Measurements from ENCODE around the gene LMBR1. TPM values are rescaled to one million over a fixed set of nuclear protein-coding genes. Genes with fewer than 3 reads are reported as not detected.
"Not testable (repeated sequence)": the region's sequence is repeated elsewhere in the genome, so short reads cannot be mapped to it uniquely, and the experiment has no call there.

The LMBR1 gene
- total RNA-seq, 1 donor from 2014 or later: 159 TPM

GRCh38 chr7:156638443-156639077 lies 254.4 kb downstream of the LMBR1 start:
- Mint-ChIP-seq H3K27me3 (ENCODE audit: unreplicated experiment) (peaks cover 9% of the 10 kb centered on the region), H3K27ac (ENCODE audit: unreplicated experiment) (no peak overlapping the region), H3K9me3 (ENCODE audit: unreplicated experiment) (no peaks in the 10 kb centered on the region), H3K4me3 (ENCODE audit: unreplicated experiment) (peak overlapping the region; percentile 91), H3K4me1 (ENCODE audit: unreplicated experiment) (peaks cover 14% of the 10 kb centered on the region), H3K36me3 (ENCODE audit: low read depth, unreplicated experiment) (peaks cover 7% of the 10 kb centered on the region)
- no peak for TF ChIP-seq CTCF (IDR thresholded peaks at IDR 0.05; ENCODE audit: unreplicated experiment)
- no peak for DNase-seq (ENCODE audit: low spot score)

- H3K4me1 Mint-ChIP-seq (ENCODE audit: unreplicated experiment): peaks cover 14% of the 10 kb centered on the region
- H3K36me3 Mint-ChIP-seq (ENCODE audit: low read depth, unreplicated experiment); H3K9me3 Mint-ChIP-seq (ENCODE audit: unreplicated experiment); H3K27me3 Mint-ChIP-seq (ENCODE audit: unreplicated experiment); H3K4me3 Mint-ChIP-seq (ENCODE audit: unreplicated experiment); H3K27ac Mint-ChIP-seq (ENCODE audit: unreplicated experiment); DNase-seq (ENCODE audit: low spot score): not testable (repeated sequence)
Observed at GRCh38 chr7:156637093-156637492, 255.9 kb downstream of the LMBR1 start.

GRCh38 chr7:156635529-156636385 lies 257.2 kb downstream of the LMBR1 start:
- Mint-ChIP-seq H3K36me3 (ENCODE audit: low read depth, unreplicated experiment) (peaks cover 7% of the 10 kb centered on the region), H3K9me3 (ENCODE audit: unreplicated experiment) (no peaks in the 10 kb centered on the region), H3K4me3 (ENCODE audit: unreplicated experiment) (no peak overlapping the region), H3K4me1 (ENCODE audit: unreplicated experiment) (peaks cover 14% of the 10 kb centered on the region), H3K27ac (ENCODE audit: unreplicated experiment) (no peak overlapping the region), H3K27me3 (ENCODE audit: unreplicated experiment) (peaks cover 8% of the 10 kb centered on the region)
- TF ChIP-seq CTCF (IDR thresholded peaks at IDR 0.05; ENCODE audit: unreplicated experiment): no peak
- no peak for DNase-seq (ENCODE audit: low spot score)

- TF ChIP-seq CTCF (IDR thresholded peaks at IDR 0.05; ENCODE audit: unreplicated experiment): no peak
- no peak for DNase-seq (ENCODE audit: low spot score)
- Mint-ChIP-seq H3K9me3 (ENCODE audit: unreplicated experiment) (peaks cover 6% of the 10 kb centered on the region), H3K27ac (ENCODE audit: unreplicated experiment) (no peak overlapping the region), H3K4me1 (ENCODE audit: unreplicated experiment) (peaks cover 6% of the 10 kb centered on the region), H3K4me3 (ENCODE audit: unreplicated experiment) (no peak overlapping the region), H3K36me3 (ENCODE audit: low read depth, unreplicated experiment) (peaks cover 8% of the 10 kb centered on the region), H3K27me3 (ENCODE audit: unreplicated experiment) (peaks cover 1% of the 10 kb centered on the region)
Observed at GRCh38 chr7:156634117-156634516, 258.9 kb downstream of the LMBR1 start.

GRCh38 chr7:156629873-156630272 lies 263.1 kb downstream of the LMBR1 start:
- no peak for TF ChIP-seq CTCF (IDR thresholded peaks at IDR 0.05; ENCODE audit: unreplicated experiment)
- Mint-ChIP-seq H3K27me3 (ENCODE audit: unreplicated experiment) (peaks cover 4% of the 10 kb centered on the region), H3K4me3 (ENCODE audit: unreplicated experiment) (no peak overlapping the region), H3K4me1 (ENCODE audit: unreplicated experiment) (no peaks in the 10 kb centered on the region), H3K36me3 (ENCODE audit: low read depth, unreplicated experiment) (peaks cover 18% of the 10 kb centered on the region), H3K9me3 (ENCODE audit: unreplicated experiment) (peaks cover 12% of the 10 kb centered on the region), H3K27ac (ENCODE audit: unreplicated experiment) (no peak overlapping the region)
- no peak for DNase-seq (ENCODE audit: low spot score)
